Skin of body (tissue), 2 donors: Measurements from ENCODE around the gene ZMYND8. TPM values are rescaled to one million over a fixed set of nuclear protein-coding genes. Genes with fewer than 3 reads are reported as not detected.
A peak's percentile ranks its signal among the peaks of the same experiment; 100 is the strongest.

ENCODE experiments used
- DNase-seq: peaks from one replicate; lab custom pipeline; 2025; lab: John Stamatoyannopoulos, UW
- total RNA-seq: library from RNA; depleted of rRNA; stranded (reverse); fragments of >200 nt; gene quantifications from one replicate; pipeline ENCODE4 v1.2.3, GENCODE V29; 2014

ZMYND8 gene
- total RNA-seq, 1 donor from 2014 or later: 15.6 TPM

DNA sequence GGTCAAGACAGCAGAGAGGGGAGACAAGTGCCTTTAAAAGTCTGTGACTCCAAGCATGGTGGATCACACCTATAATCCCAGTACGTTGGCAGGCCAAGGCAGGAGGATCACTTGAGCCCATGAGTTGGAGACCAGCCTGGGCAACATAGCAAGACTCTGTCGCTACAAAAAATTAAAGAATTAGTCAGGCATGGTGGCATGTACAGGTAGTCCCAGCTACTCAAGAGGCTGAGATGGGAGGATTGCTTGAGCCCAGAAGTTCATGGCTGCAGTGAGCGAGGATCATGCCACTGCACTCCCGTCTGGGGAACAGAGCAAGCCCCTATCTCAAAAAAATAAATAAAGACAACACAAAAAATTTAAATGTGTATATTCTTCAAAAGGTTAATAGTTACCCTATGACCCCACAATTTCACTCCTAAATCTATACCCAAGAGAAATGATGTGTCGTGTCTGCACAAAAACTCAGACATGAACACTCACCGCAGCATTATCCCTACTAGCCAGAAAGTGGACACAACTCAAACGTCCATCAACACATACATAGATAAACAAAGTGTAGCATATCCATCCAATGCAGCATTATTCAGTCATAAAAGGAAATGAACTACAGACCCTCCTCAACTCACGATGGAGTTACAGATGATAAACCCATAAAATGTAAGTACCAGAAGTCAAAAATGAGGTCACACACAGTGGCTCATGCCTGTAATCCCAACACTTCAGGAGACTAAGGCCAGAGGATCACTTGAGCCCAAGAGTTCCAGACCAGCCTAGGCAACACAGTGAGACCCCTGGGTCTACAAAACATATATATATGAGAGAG is 23.9 kb downstream of the ZMYND8 start:
- DNase-seq: no peak

DNA sequence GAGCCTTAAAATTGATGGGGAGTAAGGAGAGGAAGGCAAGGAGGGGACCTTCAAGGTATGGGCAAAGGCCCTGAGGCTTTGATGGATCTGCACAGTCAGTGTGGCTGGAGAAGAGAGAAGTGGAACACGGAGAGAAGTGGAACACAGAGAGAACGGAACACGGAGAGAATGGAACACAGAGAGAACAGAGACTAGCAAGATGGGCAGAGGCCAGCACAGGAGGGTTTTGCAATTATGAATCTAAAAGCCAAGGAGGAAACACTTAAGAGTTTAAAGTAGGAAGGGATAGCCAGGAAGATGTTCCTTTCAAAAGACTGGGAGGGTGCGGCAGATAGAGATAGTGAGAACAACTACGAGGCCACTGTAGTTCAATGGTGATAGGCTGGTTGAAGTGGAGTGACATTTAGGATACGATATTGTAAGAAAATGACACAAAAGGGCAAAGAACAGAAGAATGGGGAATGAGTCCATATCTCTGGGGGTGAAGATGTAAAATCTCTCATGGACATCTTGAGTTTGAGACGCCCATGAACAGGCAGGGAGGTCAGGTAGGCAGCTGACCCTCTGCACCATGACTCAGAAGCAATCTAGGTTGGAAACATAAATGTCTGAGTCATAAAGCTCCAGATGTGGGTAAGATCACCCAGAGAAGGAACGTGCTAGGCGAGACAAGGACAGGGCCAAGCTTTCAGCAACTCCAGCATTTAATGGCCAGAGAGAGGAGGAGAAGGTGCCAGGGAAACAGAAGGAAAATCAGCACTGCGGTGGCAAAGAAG is 25.4 kb downstream of the ZMYND8 start:
- no peak for DNase-seq

DNA sequence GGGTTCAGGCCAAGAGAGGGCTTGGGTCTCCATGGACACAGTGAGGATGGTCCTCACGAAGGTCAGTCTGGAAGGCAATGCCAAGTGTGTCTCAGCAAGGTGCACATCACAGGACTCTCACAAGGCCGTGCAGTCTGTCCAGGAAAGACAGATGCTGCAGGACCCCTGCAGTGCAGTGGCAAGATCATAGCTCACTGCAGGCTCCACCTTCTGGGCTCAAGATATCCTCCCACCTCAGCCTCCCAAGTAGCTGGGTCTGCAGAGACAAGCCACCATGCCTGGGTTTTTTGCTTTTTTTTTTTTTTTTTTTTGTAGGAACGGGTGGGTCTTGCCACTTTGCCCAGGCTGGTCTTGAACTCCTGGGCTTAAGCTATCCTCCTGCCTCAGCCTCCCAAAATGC is 26.4 kb downstream of the ZMYND8 start:
- DNase-seq: no peak

DNA sequence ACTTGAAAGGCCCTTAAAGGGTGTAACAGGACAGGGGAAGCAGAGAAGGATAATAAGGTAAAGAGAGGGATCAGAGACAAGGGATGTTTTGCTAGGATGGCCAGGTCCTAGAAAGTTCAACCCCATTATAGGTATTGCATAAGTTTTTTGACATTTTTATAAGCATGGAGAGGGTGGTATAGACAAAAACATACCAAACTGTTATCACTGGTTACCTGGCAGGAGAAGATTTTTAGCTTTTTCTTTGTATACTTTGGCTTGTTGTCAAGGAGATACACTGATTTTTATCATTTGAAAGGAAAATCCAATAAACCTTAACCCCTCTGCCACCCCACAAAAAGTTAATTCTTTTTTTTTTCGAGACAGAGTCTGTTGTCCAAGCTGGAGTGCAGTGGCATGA is 28.4 kb downstream of the ZMYND8 start:
- no peak for DNase-seq

DNA sequence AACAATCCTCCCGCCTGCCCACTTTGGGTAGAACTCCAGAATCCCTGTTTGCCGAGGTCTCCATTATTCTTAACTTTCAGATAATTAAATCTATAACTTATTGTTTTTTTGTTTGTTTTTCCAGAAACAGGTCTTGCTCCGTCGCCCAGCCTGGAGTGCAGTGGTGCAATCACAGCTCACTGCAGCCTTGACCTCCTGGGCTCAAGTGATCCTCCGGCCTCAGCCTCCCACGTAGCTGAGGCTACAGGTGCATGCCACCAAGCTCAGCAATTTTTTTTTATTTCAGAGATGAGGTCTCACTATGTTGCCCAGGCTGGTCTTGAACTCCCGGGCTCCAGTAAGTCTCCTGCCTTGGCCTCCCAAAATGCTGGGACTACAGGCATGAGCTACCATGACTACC is 28.8 kb downstream of the ZMYND8 start:
- DNase-seq: no peak

DNA sequence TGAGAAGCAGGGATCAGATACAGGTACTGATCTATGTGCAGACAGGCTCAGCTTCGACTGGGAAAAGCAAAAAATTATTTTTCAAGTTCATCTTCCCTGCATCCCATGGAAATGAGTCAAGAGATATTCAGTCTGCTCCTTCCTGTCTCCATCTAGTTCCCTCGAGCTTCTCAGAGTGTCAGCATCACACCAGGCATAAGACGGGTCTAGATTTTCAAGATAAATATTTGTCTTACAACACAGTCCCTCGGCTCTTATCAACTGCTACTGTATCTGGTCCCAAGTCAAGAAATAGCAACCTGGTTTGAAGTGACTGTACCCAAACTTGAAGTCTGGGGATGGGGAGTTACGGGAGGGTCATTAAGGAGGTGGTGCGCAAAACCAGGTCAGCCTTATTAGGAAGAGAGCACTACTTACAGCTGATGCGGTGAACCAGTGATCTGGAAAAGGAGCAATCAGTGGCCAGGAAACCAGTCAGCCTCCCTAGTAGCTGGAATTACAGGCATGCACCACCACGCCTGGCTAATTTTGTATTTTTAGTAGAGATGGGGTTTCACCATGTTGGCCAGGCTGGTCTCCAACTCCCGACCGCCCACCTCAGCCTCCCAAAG is 29.7 kb downstream of the ZMYND8 start:
- DNase-seq: no peak

DNA sequence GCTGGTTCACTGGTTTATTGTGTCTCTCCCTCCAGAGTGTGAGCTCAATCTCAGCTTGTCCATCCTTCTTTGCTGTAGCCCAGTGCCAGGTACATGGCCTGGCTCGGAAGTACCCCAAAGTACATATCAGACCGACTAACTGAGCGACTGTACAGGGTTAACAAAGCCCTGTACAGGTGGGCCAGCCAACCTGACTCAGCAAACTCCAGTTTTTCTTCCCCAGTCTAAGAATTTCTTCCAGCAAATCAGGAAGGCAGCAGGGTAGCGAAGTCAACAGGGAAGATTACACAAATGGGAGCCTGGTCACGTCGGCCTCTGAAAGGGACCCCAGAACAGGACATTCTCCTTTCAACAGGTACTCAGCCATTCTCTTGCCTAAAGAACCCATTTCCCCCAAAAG is 31.3 kb downstream of the ZMYND8 start:
- no peak for DNase-seq

DNA sequence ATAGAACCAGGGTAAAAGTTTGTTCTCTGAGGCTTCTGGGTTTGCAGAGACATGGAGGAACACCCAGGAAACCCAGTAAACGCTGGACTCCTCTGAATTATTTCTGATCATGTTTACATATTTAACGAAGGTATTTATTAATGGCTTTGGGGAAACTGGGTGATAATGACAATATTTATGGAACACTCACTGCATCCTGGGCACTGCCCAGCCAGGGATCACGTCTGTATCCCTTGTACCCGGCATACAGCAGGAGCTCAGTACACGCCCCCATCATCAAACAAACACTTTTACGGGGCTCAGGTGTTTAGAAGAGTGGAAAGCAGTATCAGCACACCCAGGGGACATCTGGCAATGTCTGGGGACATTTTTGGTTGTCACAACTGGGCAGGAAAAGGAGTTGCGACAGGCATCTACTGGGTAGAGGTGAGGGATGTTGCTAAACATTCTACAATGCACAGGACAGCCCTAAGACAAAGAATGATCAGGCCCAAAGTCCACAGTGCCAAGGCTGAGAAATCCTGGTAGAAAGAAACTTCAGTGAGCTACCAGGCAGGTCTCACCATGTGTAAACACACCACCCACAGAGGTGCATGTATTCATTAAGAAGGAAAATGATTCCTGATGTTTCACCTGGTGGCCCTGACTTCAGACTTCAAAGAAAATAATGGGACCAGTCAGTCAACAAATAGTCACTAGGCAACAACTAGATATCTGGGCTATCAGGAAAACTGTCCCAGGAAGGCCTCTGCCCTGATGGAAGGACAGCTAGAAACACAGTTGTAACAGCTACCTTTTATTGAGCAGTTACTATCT is 35.3 kb downstream of the ZMYND8 start:
- DNase-seq: no peak

DNA sequence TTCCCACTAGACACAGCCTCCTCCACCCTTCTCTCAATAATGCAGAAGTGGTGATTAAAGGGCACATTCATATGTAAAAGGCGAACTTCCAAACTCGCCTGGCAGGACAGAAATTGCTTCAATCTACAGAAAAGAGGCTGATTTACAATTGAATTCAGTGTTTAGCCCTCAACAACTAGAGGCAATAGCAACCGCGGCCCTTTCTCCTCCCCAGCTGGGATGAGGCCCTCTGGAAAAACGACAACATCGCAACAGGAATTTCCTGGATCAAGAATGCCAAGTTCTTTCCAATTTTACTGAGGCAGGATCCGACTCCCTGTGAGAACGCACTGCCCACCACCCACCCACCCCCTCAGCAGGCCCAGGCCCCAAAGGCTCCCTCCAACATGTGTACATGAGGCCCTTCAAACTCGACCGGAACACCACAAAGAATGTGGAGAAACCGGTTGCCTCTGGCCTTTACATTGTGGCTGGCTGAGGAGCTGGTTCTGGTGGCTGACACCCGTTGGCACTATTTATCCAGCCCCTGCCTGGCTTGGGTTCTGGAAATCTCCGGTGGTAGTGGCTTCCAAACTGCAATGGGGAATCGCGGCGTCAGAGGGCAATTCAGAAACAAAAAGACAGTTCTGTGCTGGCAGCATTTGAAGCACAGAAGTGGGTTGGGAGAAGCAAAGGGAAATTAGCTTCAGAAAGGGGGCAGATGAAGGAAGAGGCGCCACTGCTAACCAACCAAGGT is 36.8 kb downstream of the ZMYND8 start:
- peak; percentile 90 for DNase-seq

DNA sequence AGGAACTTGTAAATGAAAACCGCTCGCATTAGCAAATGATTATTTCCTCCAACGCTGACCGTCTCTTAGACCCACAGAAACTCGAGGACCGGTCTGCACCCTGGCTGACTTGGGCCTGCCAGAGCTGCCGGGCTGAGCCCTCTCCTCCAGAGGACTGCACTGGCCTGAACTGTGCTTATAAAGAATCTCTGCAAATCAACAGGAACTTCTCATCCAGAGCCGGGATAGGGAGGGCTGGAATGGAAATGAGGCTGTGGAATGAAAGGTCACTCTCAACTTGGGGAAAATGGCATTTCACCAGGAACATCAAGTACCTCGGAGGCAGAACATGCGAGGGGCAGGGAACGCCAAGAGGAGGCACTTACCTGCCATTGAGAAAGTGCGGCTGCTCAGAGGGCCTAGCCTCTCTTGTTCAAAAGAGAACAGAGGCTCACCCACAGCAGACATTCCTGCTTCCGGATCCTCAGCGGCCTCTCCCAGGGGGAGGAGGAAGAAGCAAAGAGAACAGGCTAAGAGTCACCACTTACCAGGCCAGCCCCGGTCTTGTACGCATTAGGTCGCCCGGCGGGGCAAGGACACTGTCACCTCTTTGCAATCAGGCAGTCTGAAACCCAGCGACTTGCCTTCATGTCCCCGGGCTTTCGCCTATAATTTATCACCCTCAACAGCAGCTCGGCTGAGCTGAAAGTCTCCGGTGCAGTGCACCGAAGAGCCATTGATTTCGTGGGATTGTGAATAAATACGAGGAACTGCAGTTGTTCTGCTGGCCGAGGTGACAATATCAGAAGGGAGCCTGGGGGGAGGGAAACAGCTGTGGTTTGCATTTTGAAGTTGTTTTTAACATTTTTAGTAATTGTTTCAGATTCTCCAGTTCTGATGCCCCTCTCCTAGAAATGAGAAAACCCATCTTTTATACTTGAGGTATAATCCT is 37.6 kb downstream of the ZMYND8 start:
- peak; percentile 71 for DNase-seq

DNA sequence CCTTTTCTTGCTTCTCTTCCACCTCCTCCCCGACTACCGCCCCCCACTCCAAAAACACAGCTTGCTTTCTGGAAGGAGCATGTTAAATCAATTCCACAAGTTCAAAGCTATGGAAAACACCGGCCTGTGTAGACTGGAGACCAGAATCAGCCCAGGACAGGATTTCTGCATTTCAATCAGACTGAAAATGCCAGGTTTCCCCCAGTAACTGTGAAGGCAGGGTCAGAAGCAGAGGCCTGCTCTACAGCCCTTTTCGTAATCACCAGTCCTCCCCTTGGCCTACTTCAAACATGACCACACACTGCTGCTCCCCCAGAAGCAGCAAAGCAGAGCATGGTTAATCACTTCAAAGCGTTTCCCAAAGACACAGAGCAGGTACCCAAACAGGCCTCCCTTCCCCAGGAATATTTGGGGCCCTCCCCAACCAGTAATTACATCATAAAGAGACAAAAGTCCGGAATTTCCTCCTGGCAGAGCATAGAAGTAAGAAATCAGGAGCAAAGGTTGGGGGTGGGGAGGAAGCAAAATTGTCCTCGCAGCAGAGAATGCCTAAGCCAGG is 38.4 kb downstream of the ZMYND8 start:
- DNase-seq: peak; percentile 71

DNA sequence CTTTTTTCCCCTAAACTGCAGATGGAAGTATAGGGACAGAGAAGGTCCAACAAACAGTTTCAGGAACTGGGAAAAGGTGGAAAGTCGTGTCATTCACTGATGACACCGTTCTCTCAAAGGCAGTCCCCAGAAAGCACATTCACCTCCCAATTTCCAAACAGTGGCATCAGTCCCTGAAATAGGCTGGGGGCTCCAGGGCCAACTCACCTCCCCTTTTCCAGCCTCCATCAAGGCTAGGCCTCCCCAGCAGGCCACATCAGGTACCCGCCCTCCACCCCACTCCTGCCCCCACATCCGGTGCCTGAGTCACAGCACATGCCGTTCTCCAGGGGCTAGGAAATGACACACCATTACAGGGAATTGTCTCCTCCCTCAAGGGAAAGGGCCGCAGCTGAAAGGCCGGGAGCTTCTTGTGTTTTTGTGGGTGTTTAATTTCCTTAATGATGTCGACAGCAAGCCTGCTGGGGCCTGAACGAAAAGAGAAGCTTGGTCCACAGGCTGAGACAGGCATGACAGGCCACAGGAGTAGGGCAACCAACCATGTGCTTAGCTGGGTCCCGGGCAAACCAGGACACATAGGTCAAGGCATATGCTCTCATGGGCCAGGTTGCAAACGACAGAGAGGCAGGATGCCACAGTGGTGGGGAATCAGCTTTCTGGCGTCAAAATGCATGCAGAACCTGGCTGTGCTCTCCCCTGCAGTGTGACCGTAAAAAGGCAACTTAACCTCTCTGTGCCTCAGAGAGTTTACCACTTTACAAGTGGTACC is 39.2 kb downstream of the ZMYND8 start:
- peak; percentile 65 for DNase-seq

DNA sequence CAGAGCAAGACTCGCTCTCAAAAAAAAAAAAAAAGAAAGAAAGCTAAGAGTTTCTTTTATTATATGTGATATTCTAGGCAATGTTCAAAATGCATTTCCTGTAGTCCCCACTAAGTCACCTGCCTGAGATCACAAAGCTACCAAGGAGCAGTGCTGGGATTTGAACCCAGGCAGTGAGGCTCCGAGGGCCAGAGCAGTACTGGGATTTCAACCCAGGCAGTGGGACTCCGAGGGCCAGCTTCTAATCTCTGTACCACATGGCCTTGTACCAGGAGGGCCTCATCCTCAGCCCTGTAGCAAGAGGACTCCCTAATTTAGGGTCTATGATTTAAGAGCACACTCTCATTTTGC is 39.7 kb downstream of the ZMYND8 start:
- DNase-seq: no peak

DNA sequence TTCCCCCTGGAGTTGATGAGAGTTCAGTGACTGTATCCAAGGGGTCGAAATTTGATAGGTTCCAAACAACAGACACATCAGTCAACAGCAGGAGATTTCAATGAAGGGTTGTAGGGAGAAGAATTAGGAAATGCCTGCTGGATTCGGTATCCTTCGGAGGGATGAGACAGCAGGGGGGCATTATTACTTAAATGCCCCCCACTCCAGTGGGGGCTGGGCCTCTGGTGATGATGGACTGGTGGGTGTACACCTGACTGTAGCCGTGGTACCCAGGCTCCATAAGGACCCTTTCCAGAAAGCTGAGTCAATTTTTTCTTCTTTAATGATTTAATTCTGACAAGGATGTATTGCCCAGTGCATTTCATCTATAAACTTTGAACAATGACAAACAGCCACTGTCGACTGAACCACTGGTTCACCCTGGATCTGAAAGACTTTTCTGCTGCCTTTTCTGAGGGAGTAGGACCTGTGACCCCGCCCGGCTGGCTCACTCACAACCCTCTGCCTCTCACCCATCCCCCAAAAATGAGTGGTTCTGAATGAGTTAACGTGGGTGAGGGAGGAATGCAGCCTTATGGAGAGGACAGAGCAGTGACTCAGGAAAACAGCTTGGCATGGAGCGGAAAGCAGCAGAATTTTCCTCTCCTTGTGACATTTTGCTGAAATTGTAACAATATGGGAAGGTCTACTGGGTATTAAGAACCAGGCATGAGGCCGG is 41.0 kb downstream of the ZMYND8 start:
- peak; percentile 57 for DNase-seq

DNA sequence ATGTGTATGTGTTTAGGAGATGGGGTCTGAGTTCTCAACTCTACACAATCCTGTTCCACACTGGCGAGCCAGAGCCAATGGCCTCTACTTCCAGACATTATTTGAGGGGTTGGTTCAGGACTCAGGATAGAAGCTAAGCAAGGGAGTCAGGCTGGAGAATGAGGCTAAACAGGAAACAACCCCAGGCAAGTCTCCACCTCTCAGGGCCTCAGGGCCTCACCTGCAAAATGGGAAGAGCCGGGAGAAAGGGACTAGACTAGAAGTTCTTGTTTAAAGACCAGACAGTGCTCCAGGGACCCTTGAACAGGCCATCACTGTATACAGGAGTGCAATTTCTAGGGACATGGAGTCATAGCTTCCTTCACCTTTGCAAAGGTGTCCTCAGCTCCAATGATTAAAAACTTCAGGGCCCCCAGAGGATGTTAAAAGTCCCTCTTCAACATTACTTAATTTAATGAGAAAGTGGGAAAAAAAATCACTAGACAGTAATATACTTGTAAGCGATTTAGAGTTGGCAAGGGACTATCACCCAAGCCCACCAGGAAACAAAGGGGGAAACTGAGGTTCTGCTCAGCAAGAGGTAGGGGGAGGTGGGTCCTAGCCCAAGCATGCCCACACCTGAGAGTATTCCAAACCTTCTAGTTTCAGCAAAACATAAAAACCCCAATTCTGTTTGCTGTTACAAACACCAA is 41.7 kb downstream of the ZMYND8 start:
- DNase-seq: no peak

DNA sequence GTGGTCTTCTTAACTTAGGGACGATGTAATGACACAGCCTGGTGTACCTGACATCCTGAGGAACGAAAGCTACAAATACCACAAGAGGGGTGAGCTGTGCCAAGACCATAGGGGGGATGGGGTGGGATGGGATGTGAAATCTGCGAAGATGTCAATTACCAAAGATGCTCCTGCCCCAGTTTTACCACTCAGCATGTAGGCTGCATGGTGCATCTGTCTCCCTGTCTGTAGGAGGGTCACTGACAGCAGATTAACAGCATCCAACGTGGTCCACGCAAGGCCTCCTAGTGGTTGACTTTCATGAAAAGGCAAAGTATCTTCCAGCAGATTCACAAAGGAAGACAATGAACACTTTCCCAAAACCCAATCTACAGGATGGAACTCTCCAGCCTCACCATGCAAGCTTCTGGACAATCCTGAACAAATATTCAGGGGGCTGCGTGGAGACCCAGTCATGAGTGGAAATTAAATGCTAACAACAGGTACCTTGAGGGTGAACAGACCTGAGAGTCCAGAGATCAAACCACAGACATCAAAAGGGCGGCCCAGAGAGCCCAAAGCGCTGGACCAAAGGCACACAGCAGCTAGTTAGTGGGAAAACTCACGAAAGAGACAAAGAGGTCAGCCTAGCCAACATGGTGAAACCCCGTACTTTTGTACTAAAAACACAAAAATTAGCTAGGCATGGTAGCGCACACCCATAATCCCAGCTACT is 44.4 kb downstream of the ZMYND8 start:
- no peak for DNase-seq

DNA sequence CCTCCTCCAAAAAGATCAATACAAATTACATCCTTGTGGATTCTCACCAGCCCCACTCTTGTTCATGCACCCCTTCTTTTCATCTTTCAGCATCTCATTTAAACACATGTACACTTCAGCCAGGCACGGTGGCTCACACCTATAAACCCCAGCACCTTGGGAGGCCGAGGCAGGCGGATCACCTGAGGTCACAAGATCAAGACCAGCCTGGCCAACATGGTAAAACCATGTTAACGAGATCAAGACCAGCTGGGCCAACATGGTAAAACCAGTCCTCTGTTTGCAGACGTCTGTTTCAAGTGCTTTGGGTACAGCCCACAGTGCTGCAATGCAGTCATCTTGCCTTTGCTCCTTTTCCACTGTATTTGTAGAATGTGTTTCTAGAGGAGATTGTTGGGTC is 45.3 kb downstream of the ZMYND8 start:
- no peak for DNase-seq
